ENCODE data around the gene GSAP. TPM values are rescaled to one million over a fixed set of nuclear protein-coding genes. Genes with fewer than 3 reads are reported as not detected.

Gene GSAP
- total RNA-seq, 1 experiment from 2014 or later = 2.0 TPM

GRCh38 chr7:77353407-77353721 is 62.8 kb downstream of the GSAP start (continued):
- no peak for TF ChIP-seq ZNF281 (CRISPR knock-in tag; IDR thresholded peaks at IDR 0.05)
- no peak for TF ChIP-seq ZNF263 (CRISPR knock-in tag; IDR thresholded peaks at IDR 0.05; ENCODE audit: low read depth)
- no peak for TF ChIP-seq USF1 (CRISPR knock-in tag; IDR thresholded peaks at IDR 0.05)
- no peak for TF ChIP-seq SMAD3 (CRISPR knock-in tag; IDR thresholded peaks at IDR 0.05; ENCODE audit: borderline replicate concordance)
- TF ChIP-seq PRRX2 (CRISPR knock-in tag; IDR thresholded peaks at IDR 0.05) = no peak
- no peak for TF ChIP-seq GTF2I (CRISPR knock-in tag; conservative IDR thresholded peaks at IDR 0.05)

- ChIA-PET CTCF (no interaction called here), POLR2A (interaction anchor here (0.7 kb wide), 1 partner anchor 148 kb away, joined by 3 read pairs; no protein-coding TSS in a partner anchor)
- H3K4me1 Mint-ChIP-seq = peaks cover 20% of the 10 kb centered on the region
- no peak for TF ChIP-seq JUN (CRISPR knock-in tag; IDR thresholded peaks at IDR 0.05)
- no peak for TF ChIP-seq ARID4B (CRISPR knock-in tag; IDR thresholded peaks at IDR 0.05; ENCODE audit: borderline replicate concordance)
- no peak for TF ChIP-seq MAX (CRISPR knock-in tag; IDR thresholded peaks at IDR 0.05)
- no peak for TF ChIP-seq PRDM15 (CRISPR knock-in tag; IDR thresholded peaks at IDR 0.05)
- no peak for ATAC-seq
- DNase-seq (ENCODE audit: low spot score) = no peak
- H3K27ac Mint-ChIP-seq = no peak overlapping the region
- no peak overlapping the region for H3K4me3 Mint-ChIP-seq
- H3K27me3 Mint-ChIP-seq (ENCODE audit: low read depth) = no peaks in the 10 kb centered on the region
- no peaks in the 10 kb centered on the region for H3K9me3 Mint-ChIP-seq
- no peaks in the 10 kb centered on the region for H3K36me3 Mint-ChIP-seq
Observed at GRCh38 chr7:77352665-77353406, 63.3 kb downstream of the GSAP start.

- Mint-ChIP-seq H3K4me1 (peaks cover 25% of the 10 kb centered on the region), H3K27me3 (ENCODE audit: low read depth) (no peaks in the 10 kb centered on the region), H3K9me3 (no peaks in the 10 kb centered on the region), H3K36me3 (no peaks in the 10 kb centered on the region), H3K4me3 (no peak overlapping the region), H3K27ac (no peak overlapping the region)
- no peak for DNase-seq (ENCODE audit: low spot score)
- peak; percentile 24; the same call in 1 of the 2 replicates for ATAC-seq
- POLR2A ChIA-PET = no interaction called here
- CTCF ChIA-PET = no interaction called here
- TF ChIP-seq JUN (CRISPR knock-in tag; IDR thresholded peaks at IDR 0.05) = no peak
- TF ChIP-seq ZBTB21 (CRISPR knock-in tag; IDR thresholded peaks at IDR 0.05; ENCODE audit: borderline replicate concordance) = no peak
- TF ChIP-seq OVOL2 (CRISPR knock-in tag; IDR thresholded peaks at IDR 0.05; ENCODE audit: borderline replicate concordance) = no peak
- TF ChIP-seq SOX15 (CRISPR knock-in tag; IDR thresholded peaks at IDR 0.05) = no peak
- TF ChIP-seq USF1 (CRISPR knock-in tag; IDR thresholded peaks at IDR 0.05) = 0 out of 2 replicates have a peak, but pooled peaks have one; percentile 24
- no peak for TF ChIP-seq ESRRA (CRISPR knock-in tag; IDR thresholded peaks at IDR 0.05; ENCODE audit: borderline replicate concordance)
- TF ChIP-seq PRDM15 (CRISPR knock-in tag; IDR thresholded peaks at IDR 0.05) = no peak
- TF ChIP-seq IRF2 (CRISPR knock-in tag; IDR thresholded peaks at IDR 0.05; ENCODE audit: borderline replicate concordance, low read depth) = no peak
Observed at GRCh38 chr7:77351539-77352004, 64.6 kb downstream of the GSAP start.
